ENCODE data around the gene CIBAR2.
"Not testable (repeated sequence)": the region's sequence is repeated elsewhere in the genome, so short reads cannot be mapped to it uniquely, and the experiment has no call there.

Gene CIBAR2

DNA sequence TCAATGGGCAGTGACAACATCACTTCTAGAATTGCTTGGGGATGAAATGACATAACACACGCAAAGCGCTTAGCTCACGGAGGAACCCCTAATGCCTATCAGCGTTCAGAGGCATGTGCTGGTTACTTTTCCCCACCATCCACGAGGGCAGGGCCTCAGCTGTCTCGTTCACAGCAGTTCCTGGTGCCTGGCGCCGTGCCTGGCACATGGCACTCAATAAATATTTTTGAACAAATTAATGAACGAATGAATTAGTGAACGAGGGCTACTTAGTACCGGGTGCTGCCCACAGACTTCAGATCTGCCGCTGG lies 14.1 kb upstream of the CIBAR2 start:
- DNase-seq (ENCODE audit: low spot score), result no peak
- TF ChIP-seq, protein P1, sequence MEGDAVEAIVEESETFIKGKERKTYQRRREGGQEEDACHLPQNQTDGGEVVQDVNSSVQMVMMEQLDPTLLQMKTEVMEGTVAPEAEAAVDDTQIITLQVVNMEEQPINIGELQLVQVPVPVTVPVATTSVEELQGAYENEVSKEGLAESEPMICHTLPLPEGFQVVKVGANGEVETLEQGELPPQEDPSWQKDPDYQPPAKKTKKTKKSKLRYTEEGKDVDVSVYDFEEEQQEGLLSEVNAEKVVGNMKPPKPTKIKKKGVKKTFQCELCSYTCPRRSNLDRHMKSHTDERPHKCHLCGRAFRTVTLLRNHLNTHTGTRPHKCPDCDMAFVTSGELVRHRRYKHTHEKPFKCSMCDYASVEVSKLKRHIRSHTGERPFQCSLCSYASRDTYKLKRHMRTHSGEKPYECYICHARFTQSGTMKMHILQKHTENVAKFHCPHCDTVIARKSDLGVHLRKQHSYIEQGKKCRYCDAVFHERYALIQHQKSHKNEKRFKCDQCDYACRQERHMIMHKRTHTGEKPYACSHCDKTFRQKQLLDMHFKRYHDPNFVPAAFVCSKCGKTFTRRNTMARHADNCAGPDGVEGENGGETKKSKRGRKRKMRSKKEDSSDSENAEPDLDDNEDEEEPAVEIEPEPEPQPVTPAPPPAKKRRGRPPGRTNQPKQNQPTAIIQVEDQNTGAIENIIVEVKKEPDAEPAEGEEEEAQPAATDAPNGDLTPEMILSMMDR (IDR thresholded peaks at IDR 0.05; ENCODE audit: extremely low read depth, missing control alignments), result no peak

DNA sequence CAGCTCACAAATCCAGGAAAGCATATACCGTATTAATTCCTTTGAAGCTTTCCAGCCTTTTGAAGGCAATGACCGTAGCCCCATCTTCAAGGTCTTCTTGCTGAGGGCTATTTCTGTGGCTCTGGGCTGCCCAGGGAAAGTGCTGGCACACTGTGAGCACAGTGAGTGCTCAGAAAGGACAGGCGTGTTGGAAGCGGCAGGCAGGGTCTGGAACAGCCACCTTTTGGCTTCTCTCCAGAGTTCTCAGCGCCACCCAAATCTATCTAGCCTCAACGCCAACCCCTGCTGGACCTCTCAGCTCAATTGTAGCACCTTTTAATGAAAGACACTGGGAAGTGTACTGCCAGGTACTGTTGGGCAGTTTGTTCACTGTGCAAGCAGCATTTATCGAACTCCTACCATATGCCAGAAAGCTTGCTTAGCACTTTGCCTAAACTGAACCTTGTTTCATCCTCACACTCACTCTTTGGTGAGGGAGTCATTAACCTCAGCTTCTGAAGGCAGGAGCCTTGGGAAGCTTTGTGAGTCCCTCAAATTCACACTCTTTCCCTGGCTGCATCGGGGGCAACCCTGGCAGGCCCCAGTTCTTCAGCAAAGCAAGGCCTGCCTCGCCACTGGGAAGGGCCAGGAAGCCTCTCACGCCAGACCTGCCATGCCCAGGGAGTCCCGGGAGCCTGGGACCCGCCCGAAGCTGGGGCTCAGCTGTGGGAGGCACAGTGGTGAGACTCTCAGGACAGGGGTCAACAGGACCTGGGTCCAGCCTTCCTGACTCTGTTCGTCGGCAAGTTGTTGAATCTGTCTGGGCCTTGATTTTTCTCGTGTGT lies 13.5 kb upstream of the CIBAR2 start:
- TF ChIP-seq, protein P1 (IDR thresholded peaks at IDR 0.05; ENCODE audit: extremely low read depth, missing control alignments), result no peak
- DNase-seq (ENCODE audit: low spot score), result no peak

GRCh38 chr16:85124636-85125346 lies 12.5 kb upstream of the CIBAR2 start:
- TF ChIP-seq, protein P1 (IDR thresholded peaks at IDR 0.05; ENCODE audit: extremely low read depth, missing control alignments), result no peak
- no peak for DNase-seq (ENCODE audit: low spot score)

DNA sequence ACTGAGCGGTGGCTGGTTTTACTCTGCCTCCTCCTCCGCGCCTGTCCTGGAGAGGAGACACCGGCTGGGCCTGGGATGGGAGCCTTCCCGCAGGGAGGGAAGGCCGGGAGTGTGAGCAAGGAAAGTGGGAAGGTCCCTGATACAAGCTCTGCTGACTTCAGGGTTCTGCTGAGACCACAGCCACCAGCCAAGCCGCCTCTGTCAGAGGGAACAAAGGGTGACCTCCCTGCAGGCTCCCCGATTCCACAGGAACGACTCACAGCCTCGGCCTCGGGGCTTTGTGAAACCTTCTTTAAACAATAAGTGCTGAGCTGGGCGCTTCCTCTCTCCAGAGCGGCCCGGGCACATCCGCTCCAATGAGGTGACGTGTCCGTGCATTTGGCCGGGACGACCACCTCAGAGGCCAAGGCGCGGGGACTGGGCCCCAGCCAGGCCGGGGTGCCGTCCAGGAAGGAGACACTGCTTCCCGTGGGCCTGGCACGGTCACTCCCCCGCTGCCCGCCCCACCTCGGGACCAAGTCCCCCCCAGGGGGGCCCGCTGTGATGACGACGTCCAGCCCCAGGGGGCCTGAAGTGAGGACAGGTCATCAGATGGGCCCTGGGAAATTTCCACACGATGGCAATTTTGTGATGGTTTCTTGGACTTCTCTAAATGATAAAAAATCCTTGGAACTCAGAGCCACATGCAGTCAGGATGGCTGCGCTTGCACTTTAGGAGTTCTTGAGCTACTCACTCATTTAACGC lies 11.8 kb upstream of the CIBAR2 start:
- TF ChIP-seq, protein P1 (IDR thresholded peaks at IDR 0.05; ENCODE audit: extremely low read depth, missing control alignments), result no peak
- DNase-seq (ENCODE audit: low spot score), result no peak

- DNase-seq (ENCODE audit: low spot score), result not testable (repeated sequence)
Observed at GRCh38 chr16:85123441-85123840, 11.2 kb upstream of the CIBAR2 start.

DNA sequence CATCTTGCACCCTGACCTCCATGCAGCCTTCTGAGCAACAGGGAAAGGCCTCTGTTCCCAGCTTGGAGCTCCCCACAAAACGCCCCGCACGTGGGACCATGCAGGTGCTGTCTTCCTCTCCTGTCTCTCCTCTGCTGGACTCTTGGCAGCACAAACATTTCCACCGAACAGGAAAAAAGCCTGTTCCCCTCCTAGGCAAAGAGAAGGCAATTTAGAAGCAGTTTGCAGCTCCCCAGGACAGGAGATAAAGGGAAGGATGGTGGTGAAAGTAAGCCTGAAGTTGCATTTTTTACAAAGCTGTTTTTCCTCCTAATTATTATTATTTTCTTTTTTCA lies 7.7 kb upstream of the CIBAR2 start:
- no peak for DNase-seq (ENCODE audit: low spot score)
- TF ChIP-seq, protein P1 (IDR thresholded peaks at IDR 0.05; ENCODE audit: extremely low read depth, missing control alignments), result no peak

DNA sequence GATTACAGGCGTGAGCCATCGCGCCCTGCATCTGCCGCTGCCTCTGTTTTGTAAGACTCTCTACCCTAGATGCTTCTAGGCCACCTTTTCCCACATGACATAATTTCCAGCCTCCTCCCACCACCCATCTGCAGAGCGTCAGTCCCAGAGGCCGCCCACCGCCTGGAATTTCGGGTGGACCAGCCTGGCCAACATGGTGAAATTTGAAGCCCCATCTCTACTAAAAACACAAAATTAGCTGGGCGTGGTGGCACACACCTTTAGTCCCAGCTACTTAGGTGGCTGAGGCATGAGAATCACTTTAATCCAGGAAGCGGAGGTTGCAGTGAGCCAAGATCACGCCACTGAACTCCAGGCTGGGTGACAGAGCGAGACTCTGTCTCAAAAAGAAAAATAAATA lies 5.1 kb upstream of the CIBAR2 start:
- TF ChIP-seq, protein P1 (IDR thresholded peaks at IDR 0.05; ENCODE audit: extremely low read depth, missing control alignments), result no peak
- DNase-seq (ENCODE audit: low spot score), result no peak

All from GM20000 (cell line).